LNCaP clone FGC (cell line): Measurements from ENCODE around the gene CLNK.

Source experiments
- DNase-seq: peaks from one replicate; pipeline ENCODE4 v3.0.0-alpha.2; 2011; ENCODE audit warnings: low read depth
- H3K4me3 ChIP-seq: 2 replicates; pipeline ENCODE4 v1.5.1; 2011; ENCODE audit warnings: mild to moderate bottlenecking, low read depth, low read length, control low read depth
- TF ChIP-seq, protein P1 (sequence below): IDR thresholded peaks from 2 replicates; pipeline ENCODE4 v1.5.1; 2012; ENCODE audit warnings: mild to moderate bottlenecking; ENCODE audit not compliant: control insufficient read depth, insufficient read depth; ENCODE audit errors: extremely low read depth

Gene CLNK

GRCh38 chr4:10509733-10510132 lies 174.8 kb downstream of the CLNK start:
- H3K4me3 ChIP-seq: no peak overlapping the region
- TF ChIP-seq, protein P1, sequence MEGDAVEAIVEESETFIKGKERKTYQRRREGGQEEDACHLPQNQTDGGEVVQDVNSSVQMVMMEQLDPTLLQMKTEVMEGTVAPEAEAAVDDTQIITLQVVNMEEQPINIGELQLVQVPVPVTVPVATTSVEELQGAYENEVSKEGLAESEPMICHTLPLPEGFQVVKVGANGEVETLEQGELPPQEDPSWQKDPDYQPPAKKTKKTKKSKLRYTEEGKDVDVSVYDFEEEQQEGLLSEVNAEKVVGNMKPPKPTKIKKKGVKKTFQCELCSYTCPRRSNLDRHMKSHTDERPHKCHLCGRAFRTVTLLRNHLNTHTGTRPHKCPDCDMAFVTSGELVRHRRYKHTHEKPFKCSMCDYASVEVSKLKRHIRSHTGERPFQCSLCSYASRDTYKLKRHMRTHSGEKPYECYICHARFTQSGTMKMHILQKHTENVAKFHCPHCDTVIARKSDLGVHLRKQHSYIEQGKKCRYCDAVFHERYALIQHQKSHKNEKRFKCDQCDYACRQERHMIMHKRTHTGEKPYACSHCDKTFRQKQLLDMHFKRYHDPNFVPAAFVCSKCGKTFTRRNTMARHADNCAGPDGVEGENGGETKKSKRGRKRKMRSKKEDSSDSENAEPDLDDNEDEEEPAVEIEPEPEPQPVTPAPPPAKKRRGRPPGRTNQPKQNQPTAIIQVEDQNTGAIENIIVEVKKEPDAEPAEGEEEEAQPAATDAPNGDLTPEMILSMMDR: no peak
- DNase-seq: no peak

DNA sequence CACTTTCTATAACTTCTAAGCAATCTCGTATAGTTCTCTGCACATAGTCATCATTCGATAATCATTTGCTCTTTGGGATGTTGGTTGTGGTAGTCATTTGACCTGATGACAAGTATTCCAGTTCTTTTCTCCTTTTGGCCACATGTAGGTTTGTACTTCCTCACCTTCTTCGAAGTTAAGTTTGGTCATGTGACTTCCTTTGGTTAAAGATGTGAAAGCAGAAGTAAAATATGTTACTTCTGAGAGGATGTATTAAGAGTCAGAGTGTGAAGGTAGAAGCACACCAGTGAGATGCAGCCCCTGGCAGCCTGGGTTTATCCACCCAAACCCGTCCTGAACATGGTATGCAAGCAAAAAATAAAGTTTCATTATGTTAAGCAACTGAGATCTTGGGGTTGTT lies 178.5 kb downstream of the CLNK start:
- DNase-seq: no peak
- no peak overlapping the region for H3K4me3 ChIP-seq

DNA sequence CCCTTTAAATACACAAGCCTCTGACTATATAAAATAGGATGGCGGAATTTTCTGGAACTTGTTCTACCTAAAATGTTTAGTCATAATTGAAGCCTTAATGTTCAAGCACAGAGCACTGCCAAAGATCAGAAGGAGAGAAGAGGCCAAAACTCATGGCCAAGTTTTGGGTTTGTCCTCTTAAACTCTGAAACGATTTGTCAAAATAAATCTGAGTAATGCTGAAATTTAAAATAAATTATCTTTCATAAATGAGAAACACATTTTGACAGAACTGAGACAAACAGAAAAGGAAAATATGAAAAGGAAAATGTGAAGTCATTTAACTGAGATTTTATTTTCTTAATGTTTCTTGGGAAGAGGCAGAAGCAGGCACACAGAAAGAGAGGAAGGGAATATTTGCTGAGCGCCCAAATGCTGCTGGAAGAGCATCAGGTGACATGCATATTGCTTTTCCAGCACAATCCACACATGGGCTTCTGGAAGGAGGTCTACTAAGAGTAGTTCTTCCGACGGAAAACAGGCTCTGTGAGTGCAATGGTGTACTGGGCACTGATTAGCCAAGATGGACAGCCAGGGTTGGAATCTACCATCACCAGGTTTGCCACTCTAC lies 179.9 kb downstream of the CLNK start:
- no peak for DNase-seq
- no peak overlapping the region for H3K4me3 ChIP-seq
- TF ChIP-seq, protein P1: no peak

More for the DNA sequence above, 178.5 kb downstream of the CLNK start:
- TF ChIP-seq, protein P1: no peak

GRCh38 chr4:10502717-10503116 lies 181.9 kb downstream of the CLNK start:
- TF ChIP-seq, protein P1: no peak
- no peak overlapping the region for H3K4me3 ChIP-seq
- DNase-seq: no peak

DNA sequence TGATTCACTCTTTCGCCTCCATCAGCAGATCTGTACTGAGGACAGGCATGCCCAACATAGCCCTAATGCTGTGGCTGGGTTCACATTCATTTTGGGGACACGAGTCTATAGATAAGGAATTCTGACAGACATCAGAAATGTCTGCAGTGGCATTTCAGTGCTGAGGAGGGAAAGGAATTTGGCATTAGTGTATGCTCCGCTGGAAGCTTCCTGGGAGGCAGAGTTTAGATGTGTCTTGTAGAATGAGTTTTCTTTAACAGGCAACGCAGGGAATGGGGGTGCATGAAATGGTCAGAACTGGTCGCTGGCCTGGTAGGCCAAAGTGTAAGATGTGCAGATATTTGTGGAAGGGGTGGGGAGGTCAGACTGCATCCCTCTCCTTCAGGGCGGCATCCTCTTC lies 183.8 kb downstream of the CLNK start:
- TF ChIP-seq, protein P1: no peak
- no peak overlapping the region for H3K4me3 ChIP-seq
- DNase-seq: no peak

GRCh38 chr4:10496200-10496599 lies 188.4 kb downstream of the CLNK start:
- no peak overlapping the region for H3K4me3 ChIP-seq
- TF ChIP-seq, protein P1: no peak
- DNase-seq: no peak

GRCh38 chr4:10495651-10496050 lies 188.9 kb downstream of the CLNK start:
- DNase-seq: no peak
- H3K4me3 ChIP-seq: no peak overlapping the region
- TF ChIP-seq, protein P1: no peak
